HG02943 (cell line): ENCODE results near the gene FUT7.

ENCODE experiments used
- ATAC-seq: cut with Tn5 transposase; IDR thresholded peaks from one replicate; pipeline ENCODE4 v1.9.1; 2021; ENCODE audit warnings: mild to moderate bottlenecking, low read depth, moderate library complexity; ENCODE audit not compliant: unreplicated experiment

Gene FUT7

GRCh38 chr9:137031904-137032640 lies at the start of gene FUT7:
TSS of gene FUT7 (minus strand) at chr9:137032088. CDS start at chr9:137031991, 97 bp downstream.
- no peak for ATAC-seq

GRCh38 chr9:137080260-137081122 lies 48.6 kb upstream of the FUT7 start:
- ATAC-seq = no peak

GRCh38 chr9:137079401-137079787 lies 47.5 kb upstream of the FUT7 start:
- no peak for ATAC-seq

- ATAC-seq = no peak
Measured at GRCh38 chr9:137078701-137079400, 47.0 kb upstream of the FUT7 start.

GRCh38 chr9:137077758-137078693 lies 46.1 kb upstream of the FUT7 start:
- ATAC-seq = no peak

- ATAC-seq = no peak
Measured at GRCh38 chr9:137077010-137077747, 45.3 kb upstream of the FUT7 start, which contains the start of gene UAP1L1. TSS of gene UAP1L1 (plus strand) at chr9:137077517. CDS start at chr9:137077533, 16 bp downstream.

GRCh38 chr9:137076636-137077009 lies 44.7 kb upstream of the FUT7 start:
- ATAC-seq = no peak

- ATAC-seq = no peak
Measured at GRCh38 chr9:137075275-137075775, 43.4 kb upstream of the FUT7 start.

- ATAC-seq = no peak
Measured at GRCh38 chr9:137074657-137075274, 42.9 kb upstream of the FUT7 start.

- ATAC-seq = no peak
Measured at GRCh38 chr9:137073992-137074399, 42.1 kb upstream of the FUT7 start.

- no peak for ATAC-seq
Measured at GRCh38 chr9:137071282-137071681, 39.4 kb upstream of the FUT7 start.

GRCh38 chr9:137070906-137071275 lies 39.0 kb upstream of the FUT7 start:
- peak; percentile 4 for ATAC-seq

- peak; percentile 58 for ATAC-seq
Measured at GRCh38 chr9:137070201-137070905, 38.5 kb upstream of the FUT7 start, which contains the start of gene SAPCD2. TSS of gene SAPCD2 (minus strand) at chr9:137070557. CDS start at chr9:137070460, 97 bp downstream.

- no peak for ATAC-seq
Measured at GRCh38 chr9:137069508-137070091, 37.7 kb upstream of the FUT7 start.

GRCh38 chr9:137068539-137069507 lies 36.9 kb upstream of the FUT7 start:
- ATAC-seq = no peak

GRCh38 chr9:137067860-137068538 lies 36.1 kb upstream of the FUT7 start:
- no peak for ATAC-seq
